ENCODE results near the gene NCOA6. TPM values are rescaled to one million over a fixed set of nuclear protein-coding genes. Genes with fewer than 3 reads are reported as not detected.

NCOA6 gene
- total and polyA plus RNA-seq, 2 of the 4 experiments (the other 2 are of a cell fraction) = 3.6 to 13.1 TPM

DNA sequence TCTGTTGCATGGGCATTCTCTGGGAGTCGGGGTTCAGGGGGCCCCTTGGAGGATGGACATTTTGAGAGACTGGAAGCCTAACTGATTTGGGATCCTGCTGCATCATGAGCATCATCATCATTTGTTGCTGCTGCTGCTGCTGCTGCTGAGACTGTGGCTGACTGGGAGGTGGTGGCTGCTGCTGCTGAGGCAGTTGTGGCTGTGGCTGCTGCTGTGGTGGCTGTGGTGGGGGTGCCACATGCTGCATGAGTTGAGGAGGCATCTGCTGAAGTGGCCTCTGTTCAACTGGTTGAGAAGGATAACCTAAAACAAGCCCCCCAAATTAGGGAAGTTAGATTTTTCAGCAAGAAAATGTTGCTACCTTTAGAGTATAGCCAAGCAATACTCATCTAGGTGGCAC lies 82.4 kb downstream of the NCOA6 start:
- no CpG with 5 or more reads among the region's 1 CpG for WGBS, 2 experiments (ENCODE audit: extremely low coverage in 2 of 2, insufficient read length in 1 of 2)
- intact Hi-C loops (cut with micrococcal nuclease) = no loop called here
- TF ChIP-seq MXI1 (IDR thresholded peaks at IDR 0.05; ENCODE audit: borderline replicate concordance, low read depth, low read length) (no peak), POLR2A (IDR thresholded peaks at IDR 0.05; ENCODE audit: low read depth, low read length) (no peak), ELK1 (IDR thresholded peaks at IDR 0.05; ENCODE audit: borderline replicate concordance, low read depth, low read length) (no peak)
- no peak overlapping the region for H3K23ac ChIP-seq (ENCODE audit: low read depth, low read length)
- H3K9ac ChIP-seq (ENCODE audit: low read depth, low read length) = no peak overlapping the region
- H3K14ac ChIP-seq (replicated peaks; ENCODE audit: low read depth, low read length) = no peak overlapping the region
- no peak overlapping the region for H2BK15ac ChIP-seq (ENCODE audit: low read depth, low read length)
- H3K56ac ChIP-seq (ENCODE audit: extremely low read depth, insufficient read depth, low read length) = no peak overlapping the region
- H3K36me3 ChIP-seq (ENCODE audit: control insufficient read depth, insufficient read depth, low read length) = peaks cover 44% of the 10 kb centered on the region
- H3K27ac ChIP-seq (ENCODE audit: insufficient read depth, low read length) = no peak overlapping the region
- H3K4me3 ChIP-seq (ENCODE audit: insufficient read depth, low read depth, low read length) = no peak overlapping the region
- H3K9me3 ChIP-seq (ENCODE audit: control insufficient read depth, insufficient read depth, low read length) = no peaks in the 10 kb centered on the region
- no peak for DNase-seq
- no peak overlapping the region for H4K8ac ChIP-seq (ENCODE audit: low read depth in 2 of 2, low read length in 2 of 2)
- H4K91ac ChIP-seq (ENCODE audit: insufficient read depth, low read depth, low read length) = no peak overlapping the region
- in situ Hi-C loops (cut with MboI; ENCODE audit: low sequenced_read_pairs) = no loop called here
- no peak overlapping the region for H2AFZ ChIP-seq (replicated peaks; ENCODE audit: low read length, poor library complexity)
- no peak overlapping the region for H3K4ac ChIP-seq (ENCODE audit: low read depth, low read length)
- H4K20me1 ChIP-seq (ENCODE audit: insufficient read depth, low read length) = no peaks in the 10 kb centered on the region
- POLR2A ChIA-PET (ENCODE audit: unreplicated experiment) = no interaction called here
- no peaks in the 10 kb centered on the region for H3K27me3 ChIP-seq (ENCODE audit: control insufficient read depth, insufficient read depth, low read length)
- H3K9me1 ChIP-seq (ENCODE audit: insufficient read depth, low read length) = peaks cover 21% of the 10 kb centered on the region; the same call in 1 of the 2 replicates
- CTCF ChIA-PET = no interaction called here
- no peak overlapping the region for H4K5ac ChIP-seq (ENCODE audit: low read depth, low read length)
- dilution Hi-C loops (cut with HindIII; ENCODE audit: low sequenced_read_pairs, unreplicated experiment) = no loop called here
- no TSS peak for BruUV-seq (replicated peaks)
- H3K4me1 ChIP-seq (ENCODE audit: control insufficient read depth, insufficient read depth, low read length) = no peaks in the 10 kb centered on the region
- no peak overlapping the region for H3K4me2 ChIP-seq (ENCODE audit: low read depth, low read length)
- H2BK20ac ChIP-seq (ENCODE audit: low read depth, low read length) = no peak overlapping the region
- no peak overlapping the region for H3K18ac ChIP-seq (ENCODE audit: low read depth, low read length)
- H3K79me1 ChIP-seq (ENCODE audit: low read depth in 1 of 2, low read length in 2 of 2) = peaks cover 0 to 27% of the 10 kb centered on the region in 2 experiments; a peak in 3 of 4 replicates
- ATAC-seq (ENCODE audit: low read depth) = no peak
- H2BK120ac ChIP-seq (ENCODE audit: low read depth, low read length) = no peak overlapping the region
- H2AK5ac ChIP-seq (ENCODE audit: low read depth, low read length) = no peak overlapping the region
- H2BK5ac ChIP-seq (ENCODE audit: low read depth, low read length, poor library complexity, severe bottlenecking) = no peak overlapping the region
- no peak overlapping the region for H2AK9ac ChIP-seq (replicated peaks; ENCODE audit: low read depth, low read length, poor library complexity)
